Thoracic aorta (tissue), 2 donors: Measurements from ENCODE around the gene DHX16. TPM values are rescaled to one million over a fixed set of nuclear protein-coding genes. Genes with fewer than 3 reads are reported as not detected.

Experiments
- ATAC-seq: fragments of 150-250 bp; one replicate; pipeline ENCODE4 v1.8.0; 2017; ENCODE audit warnings: low read depth; ENCODE audit not compliant: insufficient number of reproducible peaks, low FRiP score
- DNase-seq: peaks from one replicate; pipeline ENCODE4 v3.0.0-alpha.2; 2020; ENCODE audit warnings: low spot score
- H3K27ac ChIP-seq, 2 donors: fragments of 200-600 bp; sonication (generic); 1 replicate in 1 of 2; 2 replicates in 1 of 2; pipeline ENCODE4 v1.5.1; 2016; ENCODE audit warnings: mild to moderate bottlenecking in 2 of 2, moderate library complexity in 2 of 2
- H3K27me3 ChIP-seq: fragments of 200-600 bp; sonication (generic); replicated peaks from 2 replicates; pipeline ENCODE4 v1.6.0; 2016; ENCODE audit warnings: mild to moderate bottlenecking; ENCODE audit not compliant: insufficient read depth
- H3K36me3 ChIP-seq: fragments of 200-600 bp; sonication (generic); one replicate; pipeline ENCODE4 v1.5.1; 2016
- H3K4me1 ChIP-seq, 2 donors: fragments of 200-600 bp; sonication (generic); 1 replicate in 1 of 2; 2 replicates in 1 of 2; pipeline versions ENCODE4 v1.5.1 to v1.6.0; 2016; ENCODE audit warnings: low read depth in 2 of 2, mild to moderate bottlenecking in 1 of 2; ENCODE audit not compliant: control insufficient read depth in 1 of 2
- H3K4me3 ChIP-seq: fragments of 200-600 bp; sonication (generic); 2 replicates; pipeline ENCODE4 v1.5.1; 2016; ENCODE audit warnings: mild to moderate bottlenecking
- H3K9me3 ChIP-seq: fragments of 200-600 bp; sonication (generic); 2 replicates; pipeline ENCODE4 v1.5.1; 2016
- CTCF ChIP-seq: fragments of 200-600 bp; sonication (generic); IDR thresholded peaks from one replicate; pipeline ENCODE4 v1.5.1; 2019; ENCODE audit warnings: antibody characterized with exemption
- total RNA-seq, 2 donors: library from RNA; depleted of rRNA; stranded (reverse); fragments of >200 nt; gene quantifications; one replicate each; pipeline versions ENCODE4 v1.1.0 to v1.2.3, GENCODE V29; 2016

The DHX16 gene
- total RNA-seq, 2 donors from 2014 or later, result 27.4 to 55.2 TPM

- no peak for ATAC-seq
- DNase-seq, result no peak
- peaks cover 82% of the 10 kb centered on the region for H3K36me3 ChIP-seq
- H3K27me3 ChIP-seq, result no peaks in the 10 kb centered on the region
- no peak overlapping the region for H3K4me3 ChIP-seq
- no peak overlapping the region for H3K27ac ChIP-seq
- no peak for TF ChIP-seq CTCF
- no peaks in the 10 kb centered on the region for H3K4me1 ChIP-seq
- H3K9me3 ChIP-seq, result no peaks in the 10 kb centered on the region
These were observed 68.8 kb downstream of the DHX16 start for GRCh38 chr6:30603961-30604360.

Other genes starting within 250 kb of the DHX16 start
- gene HLA-E, start 183.5 kb downstream of the DHX16 start, total RNA-seq, result 100 to 1,000 TPM; 507 to 602 TPM
- gene GNL1, start 116.5 kb downstream of the DHX16 start, total RNA-seq, result 10 to 100 TPM; 32.9 to 39.0 TPM
- gene PRR3, start 115.7 kb downstream of the DHX16 start, total RNA-seq, result 10 to 100 TPM in 1 of 2 donors, 1 to 10 TPM in 1; 4.2 to 10.4 TPM
- 10 to 100 TPM; 24.2 to 52.1 TPM for gene ABCF1, start 101.6 kb downstream of the DHX16 start, total RNA-seq
- 10 to 100 TPM; 28.7 to 43.1 TPM for gene PPP1R10, start 55.8 kb downstream of the DHX16 start, total RNA-seq
- gene MRPS18B, start 55.2 kb downstream of the DHX16 start, total RNA-seq, result 10 to 100 TPM; 23.6 to 27.3 TPM
- gene ATAT1, start 46.1 kb downstream of the DHX16 start, total RNA-seq, result 10 to 100 TPM in 1 of 2 donors, 1 to 10 TPM in 1; 4.1 to 12.2 TPM
- 10 to 100 TPM; 17.1 to 30.3 TPM for gene C6orf136, start 25.9 kb downstream of the DHX16 start, total RNA-seq
- 10 to 100 TPM; 65.7 to 88.2 TPM for gene PPP1R18, start 13.6 kb upstream of the DHX16 start, total RNA-seq
- gene NRM, start 18.0 kb upstream of the DHX16 start, total RNA-seq, result 10 to 100 TPM in 1 of 2 donors, 1 to 10 TPM in 1; 2.3 to 17.1 TPM
- 10 to 100 TPM; 16.6 to 22.6 TPM for gene MDC1, start 44.3 kb upstream of the DHX16 start, total RNA-seq
- gene TUBB, start 47.3 kb upstream of the DHX16 start, total RNA-seq, result 100 to 1,000 TPM; 172 to 243 TPM
- 100 to 1,000 TPM; 135 to 177 TPM for gene FLOT1, start 69.7 kb upstream of the DHX16 start, total RNA-seq
- 10 to 100 TPM; 43.5 to 43.8 TPM for gene IER3, start 71.5 kb upstream of the DHX16 start, total RNA-seq
- 10 to 100 TPM; 22.1 to 23.8 TPM for gene DDR1, start 211.5 kb upstream of the DHX16 start, total RNA-seq
- 10 to 100 TPM; 14.9 to 42.2 TPM for gene GTF2H4, start 235.2 kb upstream of the DHX16 start, total RNA-seq
- 10 to 100 TPM; 20.2 to 26.0 TPM for gene VARS2, start 241.2 kb upstream of the DHX16 start, total RNA-seq